ENCODE measurements around the gene NOLC1. TPM values are rescaled to one million over a fixed set of nuclear protein-coding genes. Genes with fewer than 3 reads are reported as not detected.

NOLC1 gene
- total RNA-seq, 1 donor from 2014 or later, result 88.0 TPM

GRCh38 chr10:102120991-102121738 lies 31.0 kb upstream of the NOLC1 start:
- H3K9me3 Mint-ChIP-seq, result no peaks in the 10 kb centered on the region
- peak; percentile 81 for DNase-seq (ENCODE audit: extremely low spot score, unreplicated experiment)
- H3K4me3 Mint-ChIP-seq, result peak overlapping the region; percentile 93
- no peak for TF ChIP-seq CTCF (conservative IDR thresholded peaks at IDR 0.05)
- no peaks in the 10 kb centered on the region for H3K36me3 Mint-ChIP-seq
- no peaks in the 10 kb centered on the region for H3K27me3 Mint-ChIP-seq
- H3K27ac Mint-ChIP-seq, result peak overlapping the region; percentile 87
- peaks cover 45% of the 10 kb centered on the region for H3K4me1 Mint-ChIP-seq (ENCODE audit: unreplicated experiment)

GRCh38 chr10:102121739-102122372 lies 30.3 kb upstream of the NOLC1 start:
- Mint-ChIP-seq H3K27ac (peak overlapping the region; percentile 87), H3K4me3 (peak overlapping the region; percentile 93), H3K4me1 (ENCODE audit: unreplicated experiment) (peaks cover 39% of the 10 kb centered on the region), H3K36me3 (no peaks in the 10 kb centered on the region), H3K9me3 (no peaks in the 10 kb centered on the region), H3K27me3 (no peaks in the 10 kb centered on the region)
- TF ChIP-seq CTCF (conservative IDR thresholded peaks at IDR 0.05), result no peak
- DNase-seq (ENCODE audit: extremely low spot score, unreplicated experiment), result no peak

- H3K27ac Mint-ChIP-seq, result peak overlapping the region; percentile 87
- H3K27me3 Mint-ChIP-seq, result no peaks in the 10 kb centered on the region
- no peaks in the 10 kb centered on the region for H3K9me3 Mint-ChIP-seq
- H3K4me3 Mint-ChIP-seq, result peak overlapping the region; percentile 31
- H3K36me3 Mint-ChIP-seq, result no peaks in the 10 kb centered on the region
- no peak for TF ChIP-seq CTCF (conservative IDR thresholded peaks at IDR 0.05)
- no peak for DNase-seq (ENCODE audit: extremely low spot score, unreplicated experiment)
- peaks cover 34% of the 10 kb centered on the region for H3K4me1 Mint-ChIP-seq (ENCODE audit: unreplicated experiment)
Measured at GRCh38 chr10:102122450-102122849, 29.7 kb upstream of the NOLC1 start.

- Mint-ChIP-seq H3K27ac (peak overlapping the region; percentile 87), H3K9me3 (no peaks in the 10 kb centered on the region), H3K4me3 (peak overlapping the region; percentile 31), H3K36me3 (no peaks in the 10 kb centered on the region), H3K4me1 (ENCODE audit: unreplicated experiment) (peaks cover 26% of the 10 kb centered on the region), H3K27me3 (no peaks in the 10 kb centered on the region)
- DNase-seq (ENCODE audit: extremely low spot score, unreplicated experiment), result no peak
- no peak for TF ChIP-seq CTCF (conservative IDR thresholded peaks at IDR 0.05)
Measured at GRCh38 chr10:102123223-102123622, 29.0 kb upstream of the NOLC1 start.

- Mint-ChIP-seq H3K4me3 (no peak overlapping the region), H3K36me3 (peaks cover 8% of the 10 kb centered on the region), H3K27ac (peak overlapping the region; percentile 100), H3K9me3 (no peaks in the 10 kb centered on the region), H3K4me1 (ENCODE audit: unreplicated experiment) (peaks cover 17% of the 10 kb centered on the region), H3K27me3 (peaks cover 3% of the 10 kb centered on the region)
- DNase-seq (ENCODE audit: extremely low spot score, unreplicated experiment), result no peak
- no peak for TF ChIP-seq CTCF (conservative IDR thresholded peaks at IDR 0.05)
Measured at GRCh38 chr10:102131286-102132170, 20.7 kb upstream of the NOLC1 start.

Data from type B pancreatic cell (in vitro differentiated cells).